GM18870 (cell line): ENCODE data around the gene POLE.

Experiments used
- ATAC-seq: cut with Tn5 transposase; IDR thresholded peaks from one replicate; pipeline ENCODE4 v1.9.1; 2021; ENCODE audit warnings: moderate library complexity; ENCODE audit not compliant: unreplicated experiment

Gene POLE

GRCh38 chr12:132689227-132689626 lies 2.1 kb upstream of the POLE start:
- ATAC-seq = no peak

- ATAC-seq = no peak
Observed at GRCh38 chr12:132686825-132687210, 324 bp downstream of the POLE start.

- no peak for ATAC-seq
Observed at GRCh38 chr12:132685400-132685799, 1.7 kb downstream of the POLE start.

- ATAC-seq = no peak
Observed at GRCh38 chr12:132677492-132677891, 9.7 kb downstream of the POLE start.

- no peak for ATAC-seq
Observed at GRCh38 chr12:132675757-132676432, 11.2 kb downstream of the POLE start.

- ATAC-seq = no peak
Observed at GRCh38 chr12:132674561-132674960, 12.6 kb downstream of the POLE start.

- ATAC-seq = no peak
Observed at GRCh38 chr12:132673288-132674179, 13.6 kb downstream of the POLE start.

- ATAC-seq = no peak
Observed at GRCh38 chr12:132672678-132673077, 14.5 kb downstream of the POLE start.

GRCh38 chr12:132672116-132672515 lies 15.0 kb downstream of the POLE start:
- no peak for ATAC-seq

- no peak for ATAC-seq
Observed at GRCh38 chr12:132669166-132669879, 17.8 kb downstream of the POLE start.

- no peak for ATAC-seq
Observed at GRCh38 chr12:132668191-132669088, 18.7 kb downstream of the POLE start.

GRCh38 chr12:132665794-132666193 lies 21.3 kb downstream of the POLE start:
- ATAC-seq = no peak

- no peak for ATAC-seq
Observed at GRCh38 chr12:132665149-132665491, 22.0 kb downstream of the POLE start.

GRCh38 chr12:132664206-132665148 lies 22.7 kb downstream of the POLE start:
- ATAC-seq = no peak

- no peak for ATAC-seq
Observed at GRCh38 chr12:132662901-132663755, 24.0 kb downstream of the POLE start.

- no peak for ATAC-seq
Observed at GRCh38 chr12:132661972-132662371, 25.2 kb downstream of the POLE start.

GRCh38 chr12:132660996-132661395 lies 26.1 kb downstream of the POLE start:
- ATAC-seq = no peak

- ATAC-seq = no peak
Observed at GRCh38 chr12:132660052-132660451, 27.1 kb downstream of the POLE start.

- ATAC-seq = no peak
Observed at GRCh38 chr12:132659146-132659545, 28.0 kb downstream of the POLE start.
